ENCODE data around the gene ICOS. TPM values are rescaled to one million over a fixed set of nuclear protein-coding genes. Genes with fewer than 3 reads are reported as not detected.

Gene ICOS
- total and polyA plus RNA-seq, 2 of the 8 experiments (the other 6 are each of a cell fraction or from before 2014, with no cell fraction given), result not detected

DNA sequence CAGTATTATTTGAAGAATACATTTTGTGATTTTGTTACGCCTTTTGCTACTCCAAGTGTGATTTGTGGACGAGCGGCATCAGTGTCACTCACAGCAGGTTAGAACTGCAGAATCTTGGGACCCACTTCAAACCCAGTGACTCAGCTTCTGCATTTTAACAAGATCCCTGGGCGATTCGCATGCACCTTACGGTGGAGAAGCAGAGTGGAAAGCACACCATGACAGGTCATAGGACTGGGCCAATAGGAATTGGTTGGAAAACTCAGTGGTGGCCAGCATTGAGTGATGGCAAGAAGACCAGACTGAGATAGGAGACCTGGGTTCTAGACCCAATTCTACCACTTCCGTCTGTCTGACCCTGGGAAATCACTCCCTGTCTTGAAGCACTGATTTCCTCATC is 42.7 kb upstream of the ICOS start:
- Histone ChIP-seq H3K14ac (ENCODE audit: insufficient read length) (no peak overlapping the region), H4K5ac (ENCODE audit: insufficient read length, low read depth, low read length) (no peak overlapping the region), H4K20me1 (replicated peaks in 1 of 2; ENCODE audit: control insufficient read depth in 1 of 2, insufficient read depth in 2 of 2, low read length in 2 of 2) (no peaks in the 10 kb centered on the region), H3K27me3 (replicated peaks in 1 of 4; ENCODE audit: control insufficient read depth in 3 of 4, extremely low read depth in 1 of 4, insufficient read depth in 3 of 4, low read length in 3 of 4) (no peaks in the 10 kb centered on the region), H3K9me3 (ENCODE audit: insufficient read depth in 2 of 2, low read depth in 1 of 2, low read length in 1 of 2) (no peaks in the 10 kb centered on the region), H3K4me2 (ENCODE audit: insufficient read depth in 1 of 2, low read depth in 2 of 2, low read length in 2 of 2) (no peak overlapping the region), H3K4ac (replicated peaks; ENCODE audit: insufficient read length, low read depth, low read length) (no peak overlapping the region), H2BK20ac (ENCODE audit: low read length) (no peak overlapping the region), H3K18ac (ENCODE audit: extremely low read depth, low read length) (no peak overlapping the region), H2BK12ac (ENCODE audit: low read depth, low read length) (no peak overlapping the region), H2AK5ac (ENCODE audit: low read depth, low read length) (no peak overlapping the region), H2AFZ (ENCODE audit: low read length) (no peak overlapping the region), H3K23me2 (ENCODE audit: low read depth, low read length) (no peaks in the 10 kb centered on the region), H3K79me1 (ENCODE audit: low read depth, low read length) (no peaks in the 10 kb centered on the region), H3K79me2 (ENCODE audit: control insufficient read depth in 1 of 2, insufficient read depth in 2 of 2, low read length in 2 of 2) (no peaks in the 10 kb centered on the region), H3K27ac (ENCODE audit: low read depth, low read length) (no peak overlapping the region), H3K56ac (replicated peaks; ENCODE audit: insufficient read length, low read depth, low read length) (no peak overlapping the region), H3K9ac (replicated peaks in 1 of 4; ENCODE audit: extremely low read depth in 1 of 4, low read depth in 3 of 4, low read length in 3 of 4) (no peak overlapping the region), H3K36me3 (ENCODE audit: control insufficient read depth in 2 of 4, insufficient read depth in 4 of 4, low read length in 3 of 4) (no peaks in the 10 kb centered on the region), H2BK15ac (ENCODE audit: low read length) (no peak overlapping the region), H3K23ac (ENCODE audit: insufficient read length) (no peak overlapping the region), H4K91ac (replicated peaks; ENCODE audit: insufficient read length, low read length) (no peak overlapping the region), H3K4me3 (ENCODE audit: extremely low read depth in 1 of 4, insufficient read depth in 2 of 4, low read depth in 3 of 4, low read length in 4 of 4) (no peak overlapping the region), H4K8ac (ENCODE audit: extremely low read depth, insufficient read depth, low read length) (no peak overlapping the region), H3K4me1 (replicated peaks in 1 of 4; ENCODE audit: control insufficient read depth in 3 of 4, insufficient read depth in 4 of 4, low read length in 3 of 4) (no peaks in the 10 kb centered on the region), H2BK120ac (replicated peaks; ENCODE audit: low read depth, low read length) (no peak overlapping the region), H2BK5ac (ENCODE audit: low read depth, low read length) (no peak overlapping the region)
- ChIA-PET POLR2A (ENCODE audit: partially characterized antibody) (no interaction called here), CTCF (ENCODE audit: partially characterized antibody) (no interaction called here)
- 97% methylated on average over 7 of the region's 7 CpGs; no CpG with 5 or more reads in 1 of the 2 experiments for WGBS, 2 experiments (ENCODE audit: extremely low coverage in 1 of 2, insufficient coverage in 1 of 2, insufficient read length in 1 of 2, insufficient replicate concordance in 2 of 2, low coverage in 1 of 2, low lambda C conversion rate in 2 of 2, missing lambda C conversion rate in 1 of 2)
- DNase-seq (ENCODE audit: low read depth in 1 of 2, low spot score in 2 of 2) (no peak), FAIRE-seq (no peak)
- no peak for TF ChIP-seq RNF2 (IDR thresholded peaks at IDR 0.05; ENCODE audit: borderline replicate concordance, low read depth, low read length, missing control alignments, poor library complexity, severe bottlenecking)
- TF ChIP-seq, protein P1, sequence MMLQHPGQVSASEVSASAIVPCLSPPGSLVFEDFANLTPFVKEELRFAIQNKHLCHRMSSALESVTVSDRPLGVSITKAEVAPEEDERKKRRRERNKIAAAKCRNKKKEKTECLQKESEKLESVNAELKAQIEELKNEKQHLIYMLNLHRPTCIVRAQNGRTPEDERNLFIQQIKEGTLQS (IDR thresholded peaks at IDR 0.05; ENCODE audit: insufficient read depth, low read depth, low read length), result no peak
- TF ChIP-seq YY1 (IDR thresholded peaks at IDR 0.05; ENCODE audit: low read depth, low read length), result no peak
- TF ChIP-seq NRF1 (IDR thresholded peaks at IDR 0.05; ENCODE audit: low read depth, low read length), result no peak
- no peak for TF ChIP-seq EGR1 (IDR thresholded peaks at IDR 0.05; ENCODE audit: borderline replicate concordance, low read depth, low read length)

Measured in H1 (cell line).